DOHH2 (cell line): ENCODE data around the gene DIPK1A.

Experiments used
- EZH2phosphoT487 ChIP-seq: fragments of 200-600 bp; sonication (generic); IDR thresholded peaks from 2 replicates; pipeline ENCODE4 v1.6.1; 2017; ENCODE audit warnings: borderline replicate concordance, mild to moderate bottlenecking, antibody characterized with exemption, low read length, moderate library complexity, mixed read lengths
- TF ChIP-seq, protein P1 (sequence below): fragments of 200-600 bp; sonication (generic); IDR thresholded peaks from one replicate; pipeline ENCODE4 v1.5.1; 2014; ENCODE audit warnings: antibody characterized with exemption, mild to moderate bottlenecking, low read depth, low read length; ENCODE audit not compliant: poor library complexity, severe bottlenecking

DNA sequence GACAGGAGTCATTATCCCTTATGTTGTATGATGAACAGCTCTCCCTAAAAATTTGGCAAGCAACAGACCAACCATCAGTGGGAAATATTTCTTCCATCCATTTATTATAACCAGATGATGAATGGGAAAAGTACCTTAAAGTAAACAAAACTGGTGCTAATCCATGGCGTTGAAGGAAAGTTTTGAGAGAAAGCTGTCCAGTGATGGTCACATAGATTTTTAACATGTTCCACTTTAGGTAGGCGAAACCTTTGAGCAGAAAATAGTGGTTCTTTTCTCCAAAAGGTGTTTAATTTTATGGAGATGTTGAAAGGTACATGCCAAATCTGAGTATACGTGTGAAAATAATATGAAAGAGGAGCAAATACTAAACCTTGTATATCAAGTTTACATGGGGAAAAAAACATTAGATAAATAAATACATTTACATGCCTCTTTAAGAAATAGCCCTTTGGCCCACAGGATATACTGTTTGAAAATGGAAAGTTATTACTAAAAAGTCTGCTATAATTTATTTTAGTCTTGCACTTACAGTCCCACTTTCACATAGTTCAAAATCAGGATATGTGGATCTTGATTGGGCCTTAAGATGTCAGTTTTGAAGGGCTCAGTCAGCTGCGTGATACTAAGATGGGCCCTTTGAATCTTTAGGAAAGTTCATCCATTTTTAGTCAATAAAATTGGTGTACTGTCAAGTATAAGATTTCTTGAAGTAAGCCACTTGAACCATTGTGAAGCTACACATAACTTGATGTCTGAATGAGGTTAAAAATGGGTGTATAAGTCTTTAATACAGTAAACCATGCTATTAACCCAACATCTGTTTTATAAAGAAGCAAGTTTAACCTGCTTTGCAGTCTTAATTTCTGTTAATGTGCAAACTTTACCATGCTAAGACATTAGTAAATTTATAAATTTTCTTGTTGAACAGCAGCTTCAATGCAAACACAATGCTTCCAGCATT is 118.9 kb downstream of the DIPK1A start:
- TF ChIP-seq, protein P1, sequence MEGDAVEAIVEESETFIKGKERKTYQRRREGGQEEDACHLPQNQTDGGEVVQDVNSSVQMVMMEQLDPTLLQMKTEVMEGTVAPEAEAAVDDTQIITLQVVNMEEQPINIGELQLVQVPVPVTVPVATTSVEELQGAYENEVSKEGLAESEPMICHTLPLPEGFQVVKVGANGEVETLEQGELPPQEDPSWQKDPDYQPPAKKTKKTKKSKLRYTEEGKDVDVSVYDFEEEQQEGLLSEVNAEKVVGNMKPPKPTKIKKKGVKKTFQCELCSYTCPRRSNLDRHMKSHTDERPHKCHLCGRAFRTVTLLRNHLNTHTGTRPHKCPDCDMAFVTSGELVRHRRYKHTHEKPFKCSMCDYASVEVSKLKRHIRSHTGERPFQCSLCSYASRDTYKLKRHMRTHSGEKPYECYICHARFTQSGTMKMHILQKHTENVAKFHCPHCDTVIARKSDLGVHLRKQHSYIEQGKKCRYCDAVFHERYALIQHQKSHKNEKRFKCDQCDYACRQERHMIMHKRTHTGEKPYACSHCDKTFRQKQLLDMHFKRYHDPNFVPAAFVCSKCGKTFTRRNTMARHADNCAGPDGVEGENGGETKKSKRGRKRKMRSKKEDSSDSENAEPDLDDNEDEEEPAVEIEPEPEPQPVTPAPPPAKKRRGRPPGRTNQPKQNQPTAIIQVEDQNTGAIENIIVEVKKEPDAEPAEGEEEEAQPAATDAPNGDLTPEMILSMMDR: no peak
- no peak for TF ChIP-seq EZH2phosphoT487
